ENCODE measurements around the gene HIVEP3. TPM values are rescaled to one million over a fixed set of nuclear protein-coding genes. Genes with fewer than 3 reads are reported as not detected.

Gene HIVEP3
- total RNA-seq, 6 experiments from 2014 or later, result 1.4 to 3.9 (median 2.2) TPM

DNA sequence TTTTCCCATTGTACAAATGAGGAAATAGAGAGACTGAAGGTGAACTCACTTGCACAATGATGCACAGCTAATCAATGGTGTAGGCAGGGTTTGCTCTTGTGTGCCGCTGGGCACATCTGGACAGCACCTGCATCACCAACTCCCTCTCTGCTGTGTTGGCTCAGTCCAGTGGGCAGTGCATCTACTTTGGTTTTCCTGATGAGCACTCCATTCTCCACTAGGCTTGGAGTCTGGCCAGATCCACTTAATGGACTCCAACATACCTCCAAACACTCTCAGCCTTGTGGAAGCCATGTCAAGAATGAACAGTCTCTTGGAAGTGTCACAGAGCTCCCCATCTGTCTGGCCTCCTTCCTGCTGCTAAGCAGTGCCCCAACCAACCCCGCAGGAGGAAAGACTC lies 152.2 kb downstream of the HIVEP3 start:
- no peak for ATAC-seq
- no CpG with 5 or more reads among the region's 2 CpGs for WGBS (ENCODE audit: insufficient coverage, low coverage, low lambda C conversion rate, missing lambda C conversion rate)
- Histone ChIP-seq H3K9me3 (no peaks in the 10 kb centered on the region), H3K4me1 (peaks cover 0 to 4% (median 0%) of the 10 kb centered on the region in 4 donors), H3K27ac (no peak overlapping the region), H3K4me3 (no peak overlapping the region), H3K27me3 (no peaks in the 10 kb centered on the region), H3K36me3 (no peaks in the 10 kb centered on the region)
- intact Hi-C loops (cut with DNase I), result no loop called here
- DNase-seq, result no peak
- no peak for TF ChIP-seq POLR2A (IDR thresholded peaks at IDR 0.05)
- TF ChIP-seq, protein P1, sequence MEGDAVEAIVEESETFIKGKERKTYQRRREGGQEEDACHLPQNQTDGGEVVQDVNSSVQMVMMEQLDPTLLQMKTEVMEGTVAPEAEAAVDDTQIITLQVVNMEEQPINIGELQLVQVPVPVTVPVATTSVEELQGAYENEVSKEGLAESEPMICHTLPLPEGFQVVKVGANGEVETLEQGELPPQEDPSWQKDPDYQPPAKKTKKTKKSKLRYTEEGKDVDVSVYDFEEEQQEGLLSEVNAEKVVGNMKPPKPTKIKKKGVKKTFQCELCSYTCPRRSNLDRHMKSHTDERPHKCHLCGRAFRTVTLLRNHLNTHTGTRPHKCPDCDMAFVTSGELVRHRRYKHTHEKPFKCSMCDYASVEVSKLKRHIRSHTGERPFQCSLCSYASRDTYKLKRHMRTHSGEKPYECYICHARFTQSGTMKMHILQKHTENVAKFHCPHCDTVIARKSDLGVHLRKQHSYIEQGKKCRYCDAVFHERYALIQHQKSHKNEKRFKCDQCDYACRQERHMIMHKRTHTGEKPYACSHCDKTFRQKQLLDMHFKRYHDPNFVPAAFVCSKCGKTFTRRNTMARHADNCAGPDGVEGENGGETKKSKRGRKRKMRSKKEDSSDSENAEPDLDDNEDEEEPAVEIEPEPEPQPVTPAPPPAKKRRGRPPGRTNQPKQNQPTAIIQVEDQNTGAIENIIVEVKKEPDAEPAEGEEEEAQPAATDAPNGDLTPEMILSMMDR (IDR thresholded peaks at IDR 0.05), result no peak

DNA sequence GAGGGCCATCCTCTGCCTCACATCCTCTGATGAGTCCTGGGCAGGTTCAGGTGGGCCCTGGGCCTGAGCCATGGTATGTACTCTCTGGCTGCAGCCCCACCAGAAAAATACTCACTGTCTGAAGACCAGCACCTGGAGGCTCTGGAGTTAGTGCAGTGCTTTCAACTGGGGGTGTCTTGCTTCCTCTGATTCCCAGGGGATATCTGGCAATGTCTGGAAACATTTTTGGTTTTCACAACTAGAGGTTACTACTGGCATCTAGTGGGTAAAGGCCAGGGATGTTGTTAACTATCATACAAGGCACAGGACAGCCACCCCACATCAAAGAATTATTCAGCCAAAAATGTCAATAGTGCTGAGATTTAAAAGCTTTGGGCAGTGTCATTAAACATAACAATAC lies 152.7 kb downstream of the HIVEP3 start:
- no peak for TF ChIP-seq POLR2A (IDR thresholded peaks at IDR 0.05)
- TF ChIP-seq, protein P1 (IDR thresholded peaks at IDR 0.05), result no peak
- ATAC-seq, result no peak
- H3K4me1 ChIP-seq, result peaks cover 0 to 4% (median 0%) of the 10 kb centered on the region in 4 donors

DNA sequence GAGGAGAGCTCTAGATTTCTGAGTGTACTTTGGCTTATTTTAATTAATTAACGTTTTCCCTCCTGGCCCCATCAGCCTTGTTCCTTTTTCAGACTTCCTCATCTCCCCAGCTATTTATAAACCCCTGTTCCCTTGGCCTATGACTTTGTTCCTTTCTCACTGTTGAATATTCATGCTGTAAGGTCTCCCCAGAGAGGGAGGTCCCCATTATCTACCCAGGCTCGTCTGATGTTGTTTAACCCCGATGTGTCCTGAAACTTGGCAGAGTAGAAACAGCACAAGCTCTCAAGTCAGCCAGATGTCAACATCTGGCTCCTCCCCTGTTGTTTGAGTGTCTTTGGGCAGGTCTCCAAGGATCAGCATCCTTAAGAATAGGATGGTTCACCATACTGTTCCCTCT lies 153.6 kb downstream of the HIVEP3 start:
- no peaks in the 10 kb centered on the region for H3K27me3 ChIP-seq
- no peak overlapping the region for H3K4me3 ChIP-seq
- no peaks in the 10 kb centered on the region for H3K9me3 ChIP-seq
- ATAC-seq (peak; percentile 40 to 62 (median 42)), DNase-seq (no peak)
- no peak overlapping the region for H3K27ac ChIP-seq
- WGBS (ENCODE audit: insufficient coverage, low coverage, low lambda C conversion rate, missing lambda C conversion rate), result 14% methylated on average over 3 of the region's 3 CpGs
- no peaks in the 10 kb centered on the region for H3K36me3 ChIP-seq
- intact Hi-C loops (cut with DNase I), result no loop called here
- peaks cover 0 to 4% (median 0%) of the 10 kb centered on the region in 4 donors for H3K4me1 ChIP-seq
- TF ChIP-seq, protein P1 (IDR thresholded peaks at IDR 0.05), result no peak
- TF ChIP-seq POLR2A (IDR thresholded peaks at IDR 0.05), result no peak

More for the DNA sequence above, 152.7 kb downstream of the HIVEP3 start:
- no peak for DNase-seq
- H3K4me3 ChIP-seq, result no peak overlapping the region
- H3K36me3 ChIP-seq, result no peaks in the 10 kb centered on the region
- H3K27ac ChIP-seq, result no peak overlapping the region
- intact Hi-C loops (cut with DNase I), result no loop called here
- H3K27me3 ChIP-seq, result no peaks in the 10 kb centered on the region
- no peaks in the 10 kb centered on the region for H3K9me3 ChIP-seq

DNA sequence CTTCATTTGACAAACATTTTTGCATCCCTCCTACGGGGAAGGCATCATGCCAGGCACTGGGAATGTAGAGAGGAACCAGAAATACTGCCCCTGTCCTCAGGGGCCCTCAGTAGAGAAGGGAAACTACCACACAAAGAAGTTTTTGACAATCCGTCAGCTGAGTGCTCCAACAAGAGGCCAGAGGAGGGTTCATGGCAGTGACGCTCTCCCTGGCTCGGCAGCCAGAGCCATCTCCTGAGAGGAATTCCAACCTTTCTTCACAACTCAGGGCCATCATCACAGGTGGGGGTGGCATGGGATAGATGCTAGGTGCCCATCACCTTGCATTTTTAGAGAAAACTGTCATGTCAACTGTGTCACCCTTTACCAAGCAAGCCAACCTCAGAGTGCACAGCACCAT lies 154.1 kb downstream of the HIVEP3 start:
- no peak overlapping the region for H3K4me3 ChIP-seq
- no peaks in the 10 kb centered on the region for H3K9me3 ChIP-seq
- intact Hi-C loops (cut with DNase I), result no loop called here
- no peak overlapping the region for H3K27ac ChIP-seq
- 0% methylated on average over 1 of the region's 4 CpGs for WGBS (ENCODE audit: insufficient coverage, low coverage, low lambda C conversion rate, missing lambda C conversion rate)
- no peaks in the 10 kb centered on the region for H3K27me3 ChIP-seq
- TF ChIP-seq POLR2A (IDR thresholded peaks at IDR 0.05), result no peak
- TF ChIP-seq, protein P1 (IDR thresholded peaks at IDR 0.05), result no peak
- ATAC-seq, result peak; percentile 34 to 67 (median 57)
- no peak for DNase-seq
- peaks cover 0 to 4% (median 0%) of the 10 kb centered on the region in 4 donors for H3K4me1 ChIP-seq
- H3K36me3 ChIP-seq, result no peaks in the 10 kb centered on the region

DNA sequence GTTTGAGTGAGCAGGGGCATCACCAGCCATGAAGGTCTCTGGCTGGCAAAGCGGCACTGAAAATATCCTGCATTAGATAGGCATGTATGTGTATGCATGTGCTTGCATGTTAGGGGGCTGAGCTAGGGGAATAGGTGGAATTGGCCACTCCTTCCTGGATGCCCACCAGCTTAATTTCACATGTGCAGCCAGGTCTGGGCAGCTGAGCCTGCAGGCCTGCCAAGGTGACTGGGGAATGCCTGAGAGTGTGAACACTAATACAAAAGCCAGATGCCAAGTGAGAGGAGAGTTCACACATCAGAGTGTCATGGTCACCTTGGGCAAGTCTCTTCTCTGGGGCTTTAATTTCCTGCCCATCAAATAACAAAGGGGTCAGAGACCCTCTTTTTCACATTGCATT lies 155.9 kb downstream of the HIVEP3 start:
- H3K4me1 ChIP-seq, result no peaks in the 10 kb centered on the region
- no CpG with 5 or more reads among the region's 1 CpG for WGBS (ENCODE audit: insufficient coverage, low coverage, low lambda C conversion rate, missing lambda C conversion rate)
- TF ChIP-seq POLR2A (IDR thresholded peaks at IDR 0.05), result no peak
- TF ChIP-seq, protein P1 (IDR thresholded peaks at IDR 0.05), result no peak

More for the DNA sequence above, 155.9 kb downstream of the HIVEP3 start:
- intact Hi-C loops (cut with DNase I), result no loop called here
- ATAC-seq, result no peak
- Histone ChIP-seq H3K4me3 (no peak overlapping the region), H3K27me3 (no peaks in the 10 kb centered on the region), H3K36me3 (no peaks in the 10 kb centered on the region), H3K9me3 (no peaks in the 10 kb centered on the region), H3K27ac (no peak overlapping the region)
- DNase-seq, result no peak

Data from right lobe of liver (tissue), 6 donors.